Gastrocnemius medialis (tissue), 4 donors: ENCODE data around the gene ZC3H6. TPM values are rescaled to one million over a fixed set of nuclear protein-coding genes. Genes with fewer than 3 reads are reported as not detected.

Experiments used
- ATAC-seq, 2 donors: fragments of 150-250 bp; one replicate each; pipeline ENCODE4 v1.9.1; 2016
- DNase-seq, 2 donors: peaks; one replicate each; pipeline ENCODE4 v3.0.0-alpha.2; 2019
- H3K27ac ChIP-seq, 4 donors: fragments of 200-600 bp; sonication (generic); 1 replicate in 1 of 4; 2 replicates in 3 of 4; pipeline ENCODE4 v1.5.1; 2016 to 2018; ENCODE audit warnings: mild to moderate bottlenecking in 2 of 4, moderate library complexity in 1 of 4
- H3K27me3 ChIP-seq, 3 donors: fragments of 200-600 bp; sonication (generic) in 2 of 3; 1 replicate in 1 of 3; 2 replicates in 2 of 3; pipeline versions ENCODE4 v1.5.1 to v1.6.0; 2016 to 2019; ENCODE audit warnings: mild to moderate bottlenecking in 1 of 3, moderate library complexity in 1 of 3
- H3K36me3 ChIP-seq, 2 donors: fragments of 200-600 bp; sonication (generic) in 1 of 2; one replicate each; pipeline ENCODE4 v1.5.1; 2017 to 2018
- H3K4me1 ChIP-seq, 2 donors: fragments of 200-600 bp; sonication (generic) in 1 of 2; one replicate each; pipeline ENCODE4 v1.5.1; 2016 to 2017; ENCODE audit warnings: mild to moderate bottlenecking in 2 of 2
- H3K4me3 ChIP-seq, 4 donors: fragments of 200-600 bp; sonication (generic) in 3 of 4; 1 replicate in 1 of 4; 2 replicates in 3 of 4; pipeline ENCODE4 v1.5.1; 2016 to 2019; ENCODE audit warnings: mild to moderate bottlenecking in 2 of 4
- H3K9me3 ChIP-seq, 3 donors: fragments of 200-600 bp; sonication (generic) in 2 of 3; 1 replicate in 1 of 3; 2 replicates in 2 of 3; pipeline ENCODE4 v1.5.1; 2016 to 2019
- CTCF ChIP-seq, 5 experiments: fragments of 450-650 bp in 3 of 5; fragments of 200-600 bp in 2 of 5; sonication (generic) in 2 of 5; IDR thresholded peaks in 4 of 5; conservative IDR thresholded peaks in 1 of 5; 1 replicate in 4 of 5; 2 replicates in 1 of 5; pipeline ENCODE4 v1.5.1; 2016 to 2019; ENCODE audit warnings: antibody characterized with exemption in 5 of 5, mild to moderate bottlenecking in 3 of 5, moderate library complexity in 3 of 5
- POLR2A ChIP-seq, 2 donors: fragments of 450-650 bp; IDR thresholded peaks; one replicate each; pipeline ENCODE4 v1.6.1; 2017; ENCODE audit warnings: antibody characterized with exemption in 2 of 2, mild to moderate bottlenecking in 2 of 2, moderate library complexity in 2 of 2
- in situ Hi-C, 4 donors: fragments of 200-750 bp; cut with MboI; loops; one replicate each; pipeline versions ENCODE4 v1.15.0 to v1.8.0; 2017; ENCODE audit warnings: low sequenced_read_pairs in 4 of 4
- intact Hi-C: fragments of 100-400 bp; cut with DNase I; formaldehyde crosslinking; loops from one replicate; pipeline ENCODE4 v1.15.1; 2023; ENCODE audit warnings: low total_unique reads
- total RNA-seq, 4 donors: library from RNA; depleted of rRNA; stranded (reverse); fragments of >200 nt; gene quantifications; one replicate each; pipeline versions ENCODE4 v1.1.0 to v1.2.3, GENCODE V29; 2016

Gene ZC3H6
- total RNA-seq, 4 donors from 2014 or later, result 6.3 to 15.1 (median 9.9) TPM

DNA sequence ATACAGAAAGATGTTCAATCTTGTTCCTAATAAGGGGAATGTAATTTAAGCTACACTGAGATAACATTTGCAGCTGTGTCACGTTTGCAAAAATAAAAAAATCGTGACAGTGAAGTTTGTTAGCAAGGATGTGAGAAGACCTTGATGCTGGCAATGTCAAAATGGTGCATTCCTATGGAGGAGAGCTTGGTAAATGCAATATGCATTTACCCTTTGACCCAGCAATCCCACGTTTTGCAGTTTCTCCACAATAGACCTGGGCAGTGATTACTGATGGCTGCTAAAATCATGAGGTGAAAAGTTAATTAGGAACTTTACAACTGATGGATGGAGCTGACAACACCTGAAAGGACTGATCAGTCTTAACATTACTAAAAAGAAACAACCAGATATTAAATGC is 43.1 kb downstream of the ZC3H6 start:
- intact Hi-C loops (no loop called here), in situ Hi-C loops (no loop called here)
- H3K36me3 ChIP-seq, result peaks cover 0 to 29% of the 10 kb centered on the region in 2 donors

GRCh38 chr2:112321375-112322320 is 46.3 kb downstream of the ZC3H6 start:
- H3K27me3 ChIP-seq, result no peaks in the 10 kb centered on the region
- intact Hi-C loops, result no loop called here
- no peak overlapping the region for H3K4me3 ChIP-seq
- H3K4me1 ChIP-seq, result no peaks in the 10 kb centered on the region
- in situ Hi-C loops, result loop anchor here in 1 of 4 donors (10.0 kb wide), 1 partner anchor 57 kb away; no protein-coding TSS in a partner anchor
- H3K36me3 ChIP-seq, result peaks cover 0 to 45% of the 10 kb centered on the region in 2 donors
- TF ChIP-seq CTCF (IDR thresholded peaks at IDR 0.05 in 4 of 5, conservative IDR thresholded peaks at IDR 0.05 in 1 of 5), result no peak
- no peak for TF ChIP-seq POLR2A (IDR thresholded peaks at IDR 0.05)
- DNase-seq (no peak), ATAC-seq (no peak)
- H3K27ac ChIP-seq, result no peak overlapping the region
- H3K9me3 ChIP-seq, result no peaks in the 10 kb centered on the region

More for the DNA sequence above, 43.1 kb downstream of the ZC3H6 start:
- TF ChIP-seq CTCF (IDR thresholded peaks at IDR 0.05 in 4 of 5, conservative IDR thresholded peaks at IDR 0.05 in 1 of 5) (no peak), POLR2A (IDR thresholded peaks at IDR 0.05) (no peak)
- no peak overlapping the region for H3K27ac ChIP-seq
- DNase-seq (no peak), ATAC-seq (no peak)
- H3K27me3 ChIP-seq, result no peaks in the 10 kb centered on the region
- no peaks in the 10 kb centered on the region for H3K9me3 ChIP-seq
- no peak overlapping the region for H3K4me3 ChIP-seq
- no peaks in the 10 kb centered on the region for H3K4me1 ChIP-seq

- DNase-seq, result no peak
- no peak for TF ChIP-seq CTCF (IDR thresholded peaks at IDR 0.05 in 4 of 5, conservative IDR thresholded peaks at IDR 0.05 in 1 of 5)
- TF ChIP-seq POLR2A (IDR thresholded peaks at IDR 0.05), result no peak
- intact Hi-C loops (no loop called here), in situ Hi-C loops (loop anchor here in 1 of 4 donors (10.0 kb wide), 1 partner anchor 58 kb away; no protein-coding TSS in a partner anchor)
- H3K9me3 ChIP-seq, result no peaks in the 10 kb centered on the region
- no peak overlapping the region for H3K27ac ChIP-seq
- no peaks in the 10 kb centered on the region for H3K4me1 ChIP-seq
- H3K27me3 ChIP-seq, result no peaks in the 10 kb centered on the region
- ATAC-seq, result no peak
- no peak overlapping the region for H3K4me3 ChIP-seq
- peaks cover 4 to 49% of the 10 kb centered on the region in 2 donors for H3K36me3 ChIP-seq
These were observed 47.5 kb downstream of the ZC3H6 start for GRCh38 chr2:112322919-112323318.

DNA sequence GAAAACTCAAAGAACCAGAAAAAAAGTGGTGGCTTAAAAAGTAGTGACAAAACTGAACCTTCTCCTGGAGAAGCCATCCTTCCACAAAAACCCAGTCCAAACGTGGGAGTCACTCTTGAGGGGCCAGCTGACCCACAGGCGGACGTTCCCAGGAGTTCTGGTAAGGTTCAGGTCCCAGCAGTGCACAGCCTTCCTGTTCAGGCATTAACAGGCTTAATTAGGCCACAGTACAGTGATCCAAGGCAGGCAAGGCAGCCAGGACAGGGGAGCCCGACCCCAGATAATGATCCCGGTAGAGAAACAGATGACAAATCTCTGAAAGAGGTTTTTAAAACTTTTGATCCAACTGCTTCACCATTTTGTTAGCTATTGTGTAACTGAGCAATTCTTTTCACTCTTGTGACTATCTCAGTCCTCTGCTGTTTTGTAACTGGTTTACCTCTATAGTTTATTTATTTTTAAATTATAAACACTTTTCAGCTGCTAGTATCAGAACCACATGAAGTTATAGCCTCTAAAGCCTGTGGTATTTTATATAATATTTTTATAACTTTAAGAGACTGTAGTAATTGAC is 56.8 kb downstream of the ZC3H6 start:
- H3K9me3 ChIP-seq, result no peaks in the 10 kb centered on the region
- in situ Hi-C loops, result no loop called here
- no peak overlapping the region for H3K4me3 ChIP-seq
- ATAC-seq, result no peak
- intact Hi-C loops, result no loop called here
- H3K36me3 ChIP-seq, result peaks cover under 1 to 45% of the 10 kb centered on the region in 2 donors
- TF ChIP-seq POLR2A (IDR thresholded peaks at IDR 0.05) (no peak), CTCF (IDR thresholded peaks at IDR 0.05 in 4 of 5, conservative IDR thresholded peaks at IDR 0.05 in 1 of 5) (no peak)
- no peak for DNase-seq
- H3K27ac ChIP-seq, result no peak overlapping the region
- no peaks in the 10 kb centered on the region for H3K4me1 ChIP-seq
- H3K27me3 ChIP-seq, result no peaks in the 10 kb centered on the region
